Loucy (cell line): ENCODE measurements around the gene ARSH.
"Not testable (repeated sequence)": the region's sequence is repeated elsewhere in the genome, so short reads cannot be mapped to it uniquely, and the experiment has no call there.

Experiments
- H2AFZ ChIP-seq: fragments of 200-600 bp; sonication (generic); 2 replicates; pipeline ENCODE4 v1.6.0; 2016; ENCODE audit warnings: antibody characterized with exemption, mild to moderate bottlenecking, low read length, moderate library complexity
- H3F3A ChIP-seq: fragments of 200-600 bp; 2 replicates; pipeline ENCODE4 v1.6.0; 2016; ENCODE audit warnings: antibody characterized with exemption, low read depth, mild to moderate bottlenecking
- H3K27me3 ChIP-seq: fragments of 200-600 bp; sonication (generic); 2 replicates; pipeline ENCODE4 v1.6.1; 2014; ENCODE audit warnings: low read length, mild to moderate bottlenecking; ENCODE audit not compliant: insufficient read depth, poor library complexity, severe bottlenecking
- H3K36me3 ChIP-seq: fragments of 200-600 bp; sonication (generic); 2 replicates; pipeline ENCODE4 v1.6.1; 2016; ENCODE audit warnings: low read length; ENCODE audit not compliant: insufficient read depth
- H3K4me1 ChIP-seq: fragments of 200-600 bp; sonication (generic); 2 replicates; pipeline ENCODE4 v1.5.1; 2014; ENCODE audit warnings: low read length, mild to moderate bottlenecking; ENCODE audit not compliant: insufficient read depth, poor library complexity, severe bottlenecking
- H3K4me2 ChIP-seq: fragments of 200-600 bp; sonication (generic); 2 replicates; pipeline ENCODE4 v1.6.0; 2014; ENCODE audit warnings: antibody characterized with exemption, low read length, low read depth, mild to moderate bottlenecking; ENCODE audit not compliant: poor library complexity, severe bottlenecking
- H3K4me3 ChIP-seq: fragments of 200-600 bp; sonication (generic); 2 replicates; pipeline ENCODE4 v1.5.1; 2014; ENCODE audit warnings: low read length, mild to moderate bottlenecking, mixed read lengths; ENCODE audit not compliant: poor library complexity, severe bottlenecking
- H3K79me2 ChIP-seq: fragments of 200-600 bp; sonication (generic); 2 replicates; pipeline ENCODE4 v1.6.1; 2014; ENCODE audit warnings: low read length; ENCODE audit not compliant: insufficient read depth
- H3K9ac ChIP-seq: fragments of 200-600 bp; sonication (generic); 2 replicates; pipeline ENCODE4 v1.6.0; 2014; ENCODE audit warnings: mild to moderate bottlenecking, low read depth, low read length, moderate library complexity; ENCODE audit not compliant: poor library complexity, severe bottlenecking
- H3K9me2 ChIP-seq: fragments of 200-600 bp; sonication (generic); replicated peaks from 2 replicates; pipeline ENCODE4 v1.6.1; 2016; ENCODE audit warnings: low read depth, low read length, mixed read lengths
- H3K9me3 ChIP-seq: fragments of 200-600 bp; sonication (generic); 2 replicates; pipeline ENCODE4 v1.6.1; 2014; ENCODE audit warnings: mild to moderate bottlenecking, antibody characterized with exemption, low read length, low read depth; ENCODE audit not compliant: insufficient read depth
- H4K20me1 ChIP-seq: fragments of 200-600 bp; sonication (generic); 2 replicates; pipeline ENCODE4 v1.6.0; 2014; ENCODE audit warnings: antibody characterized with exemption, low read length, mild to moderate bottlenecking; ENCODE audit not compliant: insufficient read depth, poor library complexity, severe bottlenecking
- CTCF ChIP-seq: fragments of 200-600 bp; sonication (generic); conservative IDR thresholded peaks from 2 replicates; pipeline ENCODE4 v1.5.1; 2014; ENCODE audit warnings: mild to moderate bottlenecking, antibody characterized with exemption, low read length
- EZH2phosphoT487 ChIP-seq: fragments of 200-600 bp; IDR thresholded peaks from 2 replicates; pipeline ENCODE4 v1.6.1; 2018; ENCODE audit warnings: antibody characterized with exemption, mild to moderate bottlenecking, moderate library complexity, borderline replicate concordance

Gene ARSH

DNA sequence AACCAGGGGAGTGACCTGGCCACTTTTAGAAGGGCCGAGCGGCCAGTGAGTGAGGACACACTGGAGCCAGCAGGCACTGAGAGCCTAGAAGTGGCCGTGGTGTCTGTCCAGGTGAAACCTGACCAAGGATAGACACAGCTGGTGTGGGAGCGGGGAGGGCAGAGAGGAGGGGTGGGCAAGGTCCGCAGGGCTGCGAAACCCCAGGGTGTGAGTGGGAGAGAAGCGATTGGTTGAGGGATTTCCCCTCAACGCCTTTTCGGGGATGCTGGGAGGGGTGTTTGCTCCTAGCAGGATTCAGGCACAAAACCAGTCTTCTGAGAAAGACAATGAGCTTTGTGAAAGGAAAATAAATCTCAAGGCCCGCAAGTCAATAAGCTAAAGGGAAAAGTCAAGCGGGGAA is 44.0 kb upstream of the ARSH start:
- Histone ChIP-seq H3K36me3 (no peaks in the 10 kb centered on the region), H3K4me1 (no peaks in the 10 kb centered on the region), H3K9ac (no peak overlapping the region), H3K9me3 (no peaks in the 10 kb centered on the region), H4K20me1 (no peaks in the 10 kb centered on the region), H3F3A (no peaks in the 10 kb centered on the region), H3K27me3 (no peaks in the 10 kb centered on the region), H3K79me2 (no peaks in the 10 kb centered on the region), H3K4me2 (no peak overlapping the region), H3K4me3 (no peak overlapping the region), H3K9me2 (no peaks in the 10 kb centered on the region), H2AFZ (no peak overlapping the region)
- no peak for TF ChIP-seq CTCF
- no peak for TF ChIP-seq EZH2phosphoT487

DNA sequence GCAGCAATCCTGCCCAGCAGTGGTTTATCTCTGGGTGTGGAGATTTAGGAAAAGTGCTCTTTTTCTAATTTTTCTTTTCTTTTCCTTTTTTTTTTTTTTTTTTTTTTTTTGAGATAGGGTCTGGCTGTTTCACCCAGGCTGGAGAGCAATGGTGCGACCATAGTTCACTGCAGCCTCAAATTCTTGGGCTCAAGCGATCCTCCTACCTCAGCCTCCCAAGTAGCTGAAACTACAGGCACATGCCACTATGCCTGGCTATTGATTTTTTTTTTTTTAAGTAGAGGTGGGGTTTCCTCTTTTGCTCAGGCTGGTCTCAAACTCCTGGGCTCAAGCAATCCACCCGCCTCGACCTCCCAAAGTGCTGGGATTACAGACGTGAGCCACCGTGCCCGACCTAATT is 42.9 kb upstream of the ARSH start:
- H3F3A ChIP-seq, H3K9ac ChIP-seq, H3K27me3 ChIP-seq, H3K36me3 ChIP-seq, H4K20me1 ChIP-seq, H3K79me2 ChIP-seq, H3K9me2 ChIP-seq, H3K4me3 ChIP-seq, H3K4me2 ChIP-seq, H3K4me1 ChIP-seq, H2AFZ ChIP-seq, H3K9me3 ChIP-seq: not testable (repeated sequence)

DNA sequence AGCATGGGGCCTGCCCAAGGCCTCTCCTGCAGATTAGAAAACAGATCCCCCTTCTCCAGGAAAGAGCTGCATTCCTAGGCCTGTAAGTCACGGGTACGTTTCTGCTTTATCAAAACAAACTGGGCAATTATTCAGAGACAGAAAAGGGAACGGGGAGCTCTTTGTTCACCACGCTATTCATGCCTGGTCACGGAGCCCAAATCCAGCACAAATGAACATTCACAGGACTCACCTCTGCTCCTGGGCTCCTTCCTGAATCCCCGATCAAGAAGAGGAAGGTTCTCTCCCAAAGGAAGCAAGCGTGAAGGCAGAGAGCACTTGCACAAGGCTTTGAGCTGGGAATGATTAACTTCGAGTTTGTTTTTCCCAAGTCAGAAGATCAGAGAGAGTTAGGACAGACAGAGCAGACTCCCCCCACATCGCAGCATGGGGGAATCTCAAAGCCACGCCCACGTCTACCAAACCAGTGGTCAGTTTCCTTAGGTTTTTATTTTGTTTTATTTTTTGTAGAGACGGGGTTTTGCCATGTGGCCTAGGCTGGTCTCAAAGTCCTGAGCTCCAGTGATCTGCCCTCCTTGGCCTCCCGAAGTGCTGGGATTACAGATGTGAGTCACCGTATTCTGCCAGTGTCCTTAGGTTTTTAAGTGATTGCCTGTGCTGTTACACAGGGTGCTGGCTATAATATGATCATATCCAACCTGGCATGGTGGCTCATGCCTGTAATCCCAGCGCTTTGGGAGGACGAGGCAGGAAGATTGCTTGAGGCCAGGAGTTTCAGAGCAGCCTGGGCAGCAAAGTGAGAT is 42.2 kb upstream of the ARSH start:
- H3K27me3 ChIP-seq, H3F3A ChIP-seq, H3K9ac ChIP-seq, H3K4me2 ChIP-seq, H3K9me2 ChIP-seq, H2AFZ ChIP-seq, H4K20me1 ChIP-seq, H3K4me3 ChIP-seq, H3K36me3 ChIP-seq, H3K9me3 ChIP-seq, H3K4me1 ChIP-seq, H3K79me2 ChIP-seq: not testable (repeated sequence)

- no peak overlapping the region for H3K4me3 ChIP-seq
- no peaks in the 10 kb centered on the region for H3K27me3 ChIP-seq
- H2AFZ ChIP-seq: no peak overlapping the region
- no peaks in the 10 kb centered on the region for H3K79me2 ChIP-seq
- no peak overlapping the region for H3K4me2 ChIP-seq
- no peaks in the 10 kb centered on the region for H3K36me3 ChIP-seq
- no peaks in the 10 kb centered on the region for H3F3A ChIP-seq
- H3K4me1 ChIP-seq: peaks cover 5% of the 10 kb centered on the region
- no peak for TF ChIP-seq EZH2phosphoT487
- TF ChIP-seq CTCF: no peak
- H3K9me3 ChIP-seq: no peaks in the 10 kb centered on the region
- H4K20me1 ChIP-seq: no peaks in the 10 kb centered on the region
- H3K9ac ChIP-seq: no peak overlapping the region
- no peaks in the 10 kb centered on the region for H3K9me2 ChIP-seq
Observed at GRCh38 chrX:2965965-2966364, 40.4 kb upstream of the ARSH start.
